GM19351 (cell line): ENCODE data around the gene PRKX.
"Not testable (repeated sequence)": the region's sequence is repeated elsewhere in the genome, so short reads cannot be mapped to it uniquely, and the experiment has no call there.

Experiments
- ATAC-seq: cut with Tn5 transposase; IDR thresholded peaks from one replicate; pipeline ENCODE4 v1.9.1; 2021; ENCODE audit warnings: mild to moderate bottlenecking, moderate library complexity; ENCODE audit not compliant: unreplicated experiment

PRKX gene

DNA sequence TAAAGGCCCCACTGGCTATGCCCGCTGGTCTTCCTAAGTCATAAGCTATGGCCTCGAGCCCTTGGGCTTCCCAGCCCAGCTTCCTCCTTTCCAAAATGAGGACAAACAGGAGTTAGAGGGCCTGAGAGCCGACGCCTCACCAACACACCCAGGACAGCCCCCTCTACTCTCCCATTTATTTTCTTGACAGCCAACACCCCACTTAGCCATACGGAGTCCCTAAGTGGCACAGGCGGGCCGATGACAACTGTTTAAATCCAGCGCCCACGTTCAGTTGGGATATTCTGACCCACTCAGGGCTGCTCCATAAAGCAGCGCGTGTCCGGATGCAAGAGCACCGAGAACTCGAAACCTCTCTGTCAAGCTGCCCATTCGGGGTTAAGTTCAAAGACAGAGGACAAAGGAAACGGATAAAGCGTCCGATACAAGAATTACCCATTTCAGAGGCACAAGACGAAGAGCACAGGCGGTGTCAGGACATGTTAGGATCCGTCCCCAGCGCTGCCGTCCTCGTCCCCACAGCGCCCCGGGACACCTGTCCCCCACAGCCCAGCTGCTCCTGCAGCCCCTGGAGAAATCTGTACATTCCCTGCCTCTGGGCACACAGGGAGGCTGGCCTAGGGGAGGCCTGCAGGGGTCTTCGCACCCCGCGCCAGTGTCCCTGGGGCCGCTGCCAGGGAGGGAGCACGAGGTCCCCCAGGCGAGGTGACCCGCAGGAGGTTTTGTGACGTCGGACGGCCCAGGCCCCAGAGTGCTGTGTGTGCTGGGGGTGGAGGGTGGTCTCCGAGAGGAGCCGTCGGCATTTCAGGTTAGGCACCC, 1.2 kb downstream of the PRKX start:
- ATAC-seq: peak; percentile 14

DNA sequence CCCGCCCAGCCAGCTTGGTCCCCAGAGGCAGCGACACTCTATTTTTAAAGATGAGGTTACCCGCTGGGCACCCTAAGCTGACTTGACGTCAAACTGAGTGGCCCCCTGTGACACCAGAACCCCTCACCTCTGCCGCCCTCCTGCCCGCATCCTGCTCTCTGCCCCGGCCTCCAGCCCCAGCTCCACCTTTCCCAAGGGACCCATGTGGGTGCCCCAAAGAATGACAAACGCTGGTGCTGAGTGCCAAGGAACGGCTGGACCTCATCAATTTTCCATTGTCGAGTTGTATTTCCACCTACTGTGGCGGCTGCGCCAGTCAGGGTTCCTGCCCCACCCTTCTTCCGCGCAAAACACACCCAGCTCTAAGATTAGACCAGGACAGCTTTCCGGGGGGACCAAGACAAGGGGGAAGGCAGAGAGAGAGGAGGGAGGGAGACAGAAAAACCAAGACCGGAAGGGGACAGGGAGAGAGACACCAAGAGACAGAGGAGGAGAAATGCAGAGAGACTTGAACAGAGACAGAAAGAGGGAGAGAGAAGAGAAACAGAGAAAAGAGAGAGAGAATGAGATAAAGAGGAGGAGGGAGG, 2.0 kb downstream of the PRKX start:
- ATAC-seq: peak; percentile 12

DNA sequence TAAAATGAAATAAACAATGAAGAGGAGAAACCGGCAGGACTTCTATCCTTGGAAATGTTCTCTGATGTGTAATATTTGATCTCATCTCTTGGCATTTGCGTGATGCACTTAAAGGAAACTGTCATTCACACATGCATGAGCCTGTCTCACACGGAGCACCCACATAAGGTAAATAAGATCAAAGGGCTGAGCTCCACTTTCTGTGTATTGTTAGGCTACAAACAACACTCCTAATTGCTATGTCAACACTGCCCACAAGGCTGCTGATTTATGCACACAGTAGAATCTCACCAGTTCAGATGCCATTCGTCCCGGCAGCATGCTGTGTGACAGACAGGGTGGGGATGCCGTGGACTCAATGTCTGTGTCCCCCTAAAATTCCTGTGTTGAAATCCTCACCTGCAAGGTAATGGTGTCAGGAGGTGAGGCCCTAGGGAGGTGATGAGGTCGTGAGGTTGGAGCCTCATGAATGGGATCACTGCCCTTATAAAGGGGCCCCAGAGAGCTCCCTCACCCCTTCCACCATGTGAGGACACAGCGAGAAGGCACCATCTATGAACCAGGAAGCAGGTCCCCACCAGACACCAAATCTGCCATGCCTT, 5.7 kb downstream of the PRKX start:
- ATAC-seq: not testable (repeated sequence)

DNA sequence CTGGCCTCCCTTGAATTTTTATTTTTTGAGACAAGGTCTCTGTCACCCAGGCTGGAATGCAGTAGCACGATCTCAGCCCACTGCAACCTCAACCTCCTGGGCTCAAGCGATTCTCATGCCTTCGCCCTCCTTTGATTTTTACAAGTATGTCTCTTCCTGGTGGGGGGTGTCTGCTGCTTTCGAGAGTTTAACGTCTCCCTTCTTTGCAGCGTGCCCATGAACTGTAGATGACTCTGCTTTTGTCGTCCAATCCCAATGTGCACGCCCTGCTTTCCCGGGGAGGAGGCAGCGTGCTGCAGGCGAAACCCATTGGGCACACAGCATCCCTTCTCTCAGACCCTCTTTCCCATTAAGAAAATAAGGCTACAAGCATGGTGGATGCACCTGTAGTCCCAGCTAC, 7.0 kb downstream of the PRKX start:
- ATAC-seq: no peak

DNA sequence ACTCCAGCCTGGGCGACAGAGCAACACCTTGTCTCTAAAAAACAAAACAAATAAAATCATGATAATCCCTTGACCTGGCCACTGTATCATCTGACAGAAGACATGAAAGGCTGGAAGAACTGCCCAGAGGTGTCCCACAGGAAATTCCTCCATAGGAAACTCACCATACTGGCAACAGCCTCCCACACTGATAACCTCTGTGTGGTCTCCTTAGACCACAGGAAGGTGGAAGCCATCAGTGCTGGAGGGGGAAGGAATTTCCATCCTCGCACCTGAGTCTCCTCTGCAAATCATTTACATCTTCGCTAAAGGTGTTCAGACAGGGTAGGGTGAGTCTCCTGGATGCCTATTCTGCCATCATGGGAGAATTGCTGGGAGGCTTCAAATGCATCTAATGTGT, 10.2 kb downstream of the PRKX start:
- ATAC-seq: not testable (repeated sequence)

DNA sequence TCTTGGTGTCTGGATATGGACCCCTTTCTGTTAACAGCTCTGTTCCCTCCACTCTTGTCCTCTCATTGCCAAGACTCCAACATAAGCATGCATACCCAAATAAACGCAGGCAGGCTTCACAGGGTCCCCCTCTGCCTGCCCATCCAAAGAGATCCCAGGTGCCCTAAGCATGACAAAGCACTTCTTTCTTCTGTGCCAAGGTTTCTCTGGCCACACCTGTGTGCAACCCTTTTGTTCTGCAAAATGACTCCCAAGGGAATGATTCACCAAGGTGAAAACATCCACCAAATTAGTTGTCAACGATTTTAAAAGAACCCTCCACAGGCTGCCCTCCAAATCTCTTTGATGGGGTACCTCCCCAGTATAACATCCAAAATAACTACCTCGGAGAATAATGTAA, 11.4 kb downstream of the PRKX start:
- not testable (repeated sequence) for ATAC-seq

DNA sequence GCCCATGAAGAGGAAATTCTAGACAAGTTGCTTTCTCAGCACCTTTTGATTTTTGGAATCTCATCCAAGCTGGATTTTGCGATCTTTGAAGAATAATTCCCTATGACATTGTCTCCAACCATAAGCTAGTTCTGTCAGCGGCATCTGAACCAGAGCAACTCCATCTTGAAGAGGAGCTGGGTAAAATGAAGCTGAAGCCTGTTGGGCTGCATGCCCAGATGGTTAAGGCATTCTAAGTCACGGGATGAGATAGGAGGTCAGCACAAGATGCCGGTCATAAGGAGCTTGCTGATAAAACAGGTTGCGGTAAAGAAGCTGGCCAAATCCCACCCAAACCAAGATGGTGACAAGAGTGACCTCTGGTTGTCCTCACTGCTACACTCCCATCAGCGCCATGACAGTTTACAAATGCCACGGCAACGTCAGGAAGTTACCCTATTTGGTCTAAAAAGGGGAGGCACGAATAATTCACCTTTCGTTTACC, 12.0 kb downstream of the PRKX start:
- not testable (repeated sequence) for ATAC-seq

DNA sequence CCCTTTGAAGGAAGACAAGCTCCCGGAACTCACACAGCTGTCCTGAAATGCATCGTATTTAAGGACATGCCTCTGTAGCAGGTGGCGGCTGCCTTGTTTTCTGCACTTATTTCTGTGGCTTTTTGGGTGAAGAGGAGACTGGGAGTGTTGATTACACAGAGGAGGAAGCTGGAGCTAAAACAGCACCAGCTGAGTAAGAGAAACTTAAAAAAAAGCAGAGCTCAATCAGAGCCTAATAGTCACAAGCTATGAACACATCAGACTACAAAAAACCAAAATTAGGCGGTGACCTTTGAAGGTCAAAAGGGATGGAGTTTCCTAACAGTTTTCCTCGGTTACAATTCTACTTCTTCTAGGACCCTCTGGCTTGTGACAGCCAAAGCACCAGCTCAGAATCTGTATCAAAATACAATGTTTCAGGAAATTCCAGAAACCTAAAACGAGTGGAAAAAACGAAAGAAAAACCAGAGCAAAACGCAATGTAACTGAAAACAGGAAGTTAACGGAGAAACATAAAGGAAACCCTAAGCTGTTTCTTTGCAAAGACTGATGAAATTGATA, 13.5 kb downstream of the PRKX start:
- ATAC-seq: peak; percentile 69

DNA sequence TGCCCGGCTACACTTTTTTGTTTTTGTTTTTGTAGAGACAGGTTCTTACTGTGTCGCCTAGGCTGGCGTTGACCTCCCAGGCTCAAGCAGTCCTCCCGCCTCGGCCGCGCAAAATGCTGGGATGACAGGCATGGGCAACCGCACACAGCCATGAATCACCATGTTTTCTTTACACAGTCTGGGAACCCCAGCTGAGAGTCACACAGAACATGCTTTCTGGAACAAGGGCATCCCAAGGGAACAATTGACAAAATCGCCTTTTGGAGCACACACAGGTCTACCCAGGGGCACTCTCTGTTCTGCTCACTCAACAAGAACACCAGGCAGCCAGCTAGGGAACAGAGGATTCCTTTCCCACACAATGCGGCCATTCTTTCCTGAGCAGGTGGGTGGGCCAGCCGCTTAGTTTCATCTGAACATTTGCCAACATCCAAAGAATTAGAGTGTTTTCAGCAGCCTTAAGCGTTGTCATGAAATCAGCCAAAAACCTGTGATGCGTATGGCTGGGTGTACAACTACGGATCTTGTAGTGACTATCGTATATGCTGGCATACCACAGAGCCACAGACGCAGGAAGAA, 15.7 kb downstream of the PRKX start:
- peak; percentile 36 for ATAC-seq

DNA sequence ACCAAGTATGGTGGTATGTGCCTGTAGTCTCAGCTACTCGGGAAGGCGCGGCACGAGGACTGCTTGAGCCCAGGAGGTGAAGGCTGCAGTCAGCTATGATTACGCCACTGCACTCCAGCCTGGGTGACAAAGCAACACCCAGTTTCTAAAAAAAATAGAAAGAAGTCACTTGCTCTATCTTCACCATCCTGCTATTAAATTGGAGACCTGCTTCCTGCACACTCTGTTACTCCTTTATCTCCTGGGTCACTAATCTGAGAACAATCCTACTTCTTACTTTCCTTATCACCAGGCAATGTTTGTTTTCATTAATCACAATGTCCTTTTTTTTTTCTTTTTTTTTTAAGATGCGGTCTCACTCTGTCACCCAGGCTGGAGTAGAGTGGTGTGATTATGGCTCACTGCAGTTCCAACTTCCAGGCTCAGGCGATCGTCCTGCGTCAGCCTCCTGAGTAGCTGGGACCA, 16.2 kb downstream of the PRKX start:
- no peak for ATAC-seq

DNA sequence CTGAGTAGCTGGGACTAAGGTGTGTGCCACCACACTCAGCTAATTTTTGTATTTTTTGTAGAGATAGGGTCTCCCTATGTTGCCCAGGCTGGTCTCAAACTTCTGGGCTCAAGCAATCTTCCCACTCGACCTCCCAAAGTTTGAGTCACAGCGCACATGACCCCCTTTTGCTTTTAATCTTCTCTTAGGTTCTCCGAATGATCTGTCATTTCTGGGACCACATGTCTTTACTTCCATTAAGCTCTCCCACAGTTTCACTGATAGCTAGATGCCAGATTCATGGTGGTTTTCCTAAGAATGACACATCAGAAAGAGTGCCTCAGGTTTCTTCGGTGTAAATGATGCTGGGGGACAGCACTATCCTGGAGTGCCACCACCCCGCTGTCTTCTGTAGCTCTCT, 17.9 kb downstream of the PRKX start:
- no peak for ATAC-seq

DNA sequence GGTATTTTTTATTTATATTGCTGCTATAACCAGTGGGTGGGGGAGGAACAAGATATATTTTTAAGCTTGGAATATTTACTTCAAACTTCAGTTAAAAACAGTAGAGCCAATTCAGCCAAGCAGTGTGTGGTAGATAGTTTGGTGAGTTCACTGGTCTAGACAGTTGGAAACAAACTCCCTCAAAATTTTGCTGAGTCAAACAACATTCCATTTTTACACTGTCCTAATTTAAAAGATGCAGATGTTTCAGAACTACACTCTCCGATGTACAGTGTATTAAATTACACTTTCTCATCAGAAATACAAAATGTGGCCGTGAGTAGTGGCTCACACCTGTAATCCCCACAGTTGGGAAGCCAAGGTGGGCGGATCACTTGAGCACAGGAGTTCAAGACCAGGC, 23.3 kb downstream of the PRKX start:
- ATAC-seq: no peak

DNA sequence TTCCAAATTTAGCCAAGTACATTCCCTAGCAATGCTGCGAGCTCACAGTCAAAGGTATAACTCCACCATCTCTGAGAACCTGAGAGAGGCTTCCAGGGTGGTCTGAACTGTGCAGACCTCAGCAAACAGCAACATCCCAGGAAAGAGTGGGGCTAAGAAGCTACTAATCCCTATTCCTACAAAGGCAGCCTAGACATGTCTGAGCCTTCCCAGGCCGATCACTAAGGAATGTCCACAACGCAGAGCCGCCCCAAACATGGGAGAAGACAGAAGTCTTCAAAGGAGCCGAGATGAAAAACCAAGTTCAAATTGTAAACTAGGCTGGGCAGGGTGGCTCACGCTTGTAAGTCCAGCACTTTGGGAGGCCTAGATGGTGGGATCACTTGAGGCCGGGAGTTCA, 30.2 kb downstream of the PRKX start:
- ATAC-seq: not testable (repeated sequence)

DNA sequence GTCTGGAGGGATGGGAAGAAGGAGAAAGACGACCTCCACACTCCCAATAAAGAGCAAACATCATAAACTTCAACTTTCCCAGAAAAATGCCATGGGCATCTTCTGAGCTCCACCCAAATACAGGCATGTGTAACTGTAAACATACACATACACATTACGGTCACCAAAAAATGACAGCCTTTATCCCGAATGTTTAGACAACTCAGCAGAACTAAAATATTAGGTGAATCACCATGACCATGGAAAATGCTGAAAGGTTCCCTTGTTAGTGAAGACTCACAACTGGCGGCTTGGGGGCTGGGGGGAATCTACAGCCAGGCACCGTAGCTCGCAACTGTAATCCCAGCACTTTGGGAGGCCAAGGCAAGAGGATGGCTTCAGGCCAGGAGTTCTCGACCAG, 33.0 kb downstream of the PRKX start:
- ATAC-seq: no peak

DNA sequence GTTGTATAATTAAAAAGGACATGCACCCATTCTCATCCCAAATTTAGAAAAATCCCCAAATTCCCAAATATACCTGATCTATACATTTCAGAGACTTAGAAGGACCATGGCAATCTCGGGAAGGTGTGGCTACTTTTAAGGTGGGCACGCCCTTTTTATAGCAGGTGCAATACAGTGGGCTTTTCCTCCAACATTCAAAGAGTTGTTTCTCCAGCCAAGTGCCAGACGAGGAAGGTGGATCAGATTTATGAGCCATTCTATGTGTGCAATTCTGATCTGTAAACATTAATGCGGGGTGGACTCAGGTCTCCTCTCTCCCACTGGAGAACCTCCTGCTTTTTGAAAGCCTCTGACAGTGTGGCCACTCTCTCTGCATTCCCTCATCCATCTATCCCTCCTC, 33.8 kb downstream of the PRKX start:
- no peak for ATAC-seq

DNA sequence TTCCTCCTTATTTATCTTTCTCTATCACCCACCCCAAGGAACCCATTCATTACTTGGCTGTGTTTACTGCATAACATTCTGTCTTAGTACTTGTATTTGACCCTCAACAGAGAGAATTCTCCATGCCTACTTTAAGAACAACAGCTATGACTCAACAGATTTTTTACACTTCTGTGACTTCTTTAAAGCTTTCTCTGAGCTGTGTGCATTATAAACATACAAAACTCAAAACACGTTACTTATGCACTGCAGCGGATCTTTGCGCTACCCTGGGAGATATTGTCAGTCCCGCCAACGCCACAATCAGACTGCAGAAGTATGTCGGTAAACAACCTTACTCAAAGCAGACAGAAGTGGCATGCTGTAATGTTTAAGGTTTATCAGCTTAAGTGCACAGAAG, 35.1 kb downstream of the PRKX start:
- no peak for ATAC-seq

DNA sequence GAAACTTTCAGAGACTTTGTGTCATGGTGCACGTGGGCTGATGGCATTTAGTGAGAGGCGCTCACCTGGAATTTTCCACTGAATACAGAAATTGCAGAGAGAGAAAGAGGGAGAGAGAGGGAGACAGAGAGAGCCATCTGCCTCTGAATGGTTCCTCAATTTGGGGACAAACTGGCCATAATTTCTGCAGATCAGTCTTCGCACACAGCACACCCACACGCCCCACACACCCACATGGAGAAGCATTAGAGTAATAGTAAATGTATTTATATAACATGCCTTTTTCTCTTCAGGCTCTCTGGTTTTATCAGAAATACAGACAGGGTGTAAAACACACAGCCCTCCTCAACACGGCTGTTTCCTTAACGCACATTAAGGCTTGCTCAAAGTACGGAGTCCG, 38.6 kb downstream of the PRKX start:
- ATAC-seq: no peak

DNA sequence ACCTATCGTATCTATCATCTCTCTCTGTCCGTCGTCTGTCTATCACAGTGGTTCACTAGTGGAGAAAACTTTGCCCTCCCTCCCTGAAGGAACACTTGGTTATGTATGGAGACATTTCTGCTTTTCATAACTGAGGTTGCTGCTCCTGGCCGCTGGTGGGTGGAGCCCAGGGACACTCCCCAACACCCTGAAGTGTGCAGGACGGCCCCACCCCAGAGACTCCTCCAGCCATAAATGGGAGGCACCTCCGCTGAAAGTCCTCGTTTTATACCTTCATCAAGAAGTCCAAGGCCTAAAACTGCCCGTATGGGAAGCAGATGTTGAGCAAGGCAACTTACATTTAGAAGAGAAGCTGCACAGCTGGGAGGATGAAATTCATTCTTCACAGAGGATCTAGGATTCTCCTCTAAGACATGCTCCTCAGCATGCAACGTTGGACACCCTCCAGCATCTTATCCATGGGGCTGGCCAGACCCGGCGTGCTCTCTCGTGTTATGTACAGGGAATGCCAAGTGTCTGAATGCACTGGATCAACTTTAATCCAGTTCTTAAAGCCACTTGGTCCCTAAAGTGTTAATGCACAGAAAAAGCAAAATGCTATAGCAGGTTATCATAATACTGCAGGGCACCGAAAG, 43.5 kb downstream of the PRKX start:
- ATAC-seq: no peak

DNA sequence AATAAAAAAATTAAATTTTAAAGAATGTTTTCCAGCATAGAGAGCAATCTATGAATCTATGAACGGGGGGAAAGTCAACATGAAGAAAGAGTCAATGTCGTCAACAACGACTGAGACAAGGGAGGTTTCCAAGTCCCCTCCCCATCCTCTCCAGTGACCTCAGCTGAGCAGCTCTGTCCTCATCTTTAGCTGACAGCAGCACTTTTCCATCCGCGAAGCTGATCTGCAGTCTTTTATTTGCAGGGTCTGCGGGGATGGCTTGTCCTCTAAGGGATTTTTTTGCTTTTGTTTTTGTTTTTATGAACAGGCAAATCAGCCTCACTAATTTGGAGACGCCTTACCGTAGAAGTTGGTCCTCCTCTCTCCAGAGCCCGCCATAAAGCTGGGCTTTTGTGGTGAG, 46.5 kb downstream of the PRKX start:
- ATAC-seq: no peak

DNA sequence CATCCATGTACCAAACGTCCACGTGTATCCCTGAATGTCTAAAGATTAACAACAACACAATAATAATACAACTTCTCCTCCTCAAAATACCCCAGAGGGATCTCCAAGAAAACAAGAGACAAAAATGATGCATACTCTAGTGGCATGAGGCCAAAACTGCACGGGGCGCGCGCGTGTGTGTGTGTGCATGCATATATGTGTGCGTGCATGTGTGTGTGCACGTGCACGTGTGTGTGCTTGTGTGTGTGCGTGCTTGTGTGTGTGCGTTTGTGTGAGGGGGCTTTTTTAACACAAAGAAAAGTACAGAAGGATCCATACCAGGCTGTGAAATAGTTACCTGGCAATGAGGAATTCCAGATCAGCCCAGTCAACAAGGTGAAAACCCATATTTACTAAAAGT, 48.5 kb downstream of the PRKX start:
- no peak for ATAC-seq
